GM19324 (cell line): ENCODE measurements around the gene DOP1A.

Source experiments
- ATAC-seq: cut with Tn5 transposase; IDR thresholded peaks from one replicate; pipeline ENCODE4 v1.9.1; 2021; ENCODE audit warnings: mild to moderate bottlenecking, moderate library complexity; ENCODE audit not compliant: unreplicated experiment, low FRiP score

The DOP1A gene

DNA sequence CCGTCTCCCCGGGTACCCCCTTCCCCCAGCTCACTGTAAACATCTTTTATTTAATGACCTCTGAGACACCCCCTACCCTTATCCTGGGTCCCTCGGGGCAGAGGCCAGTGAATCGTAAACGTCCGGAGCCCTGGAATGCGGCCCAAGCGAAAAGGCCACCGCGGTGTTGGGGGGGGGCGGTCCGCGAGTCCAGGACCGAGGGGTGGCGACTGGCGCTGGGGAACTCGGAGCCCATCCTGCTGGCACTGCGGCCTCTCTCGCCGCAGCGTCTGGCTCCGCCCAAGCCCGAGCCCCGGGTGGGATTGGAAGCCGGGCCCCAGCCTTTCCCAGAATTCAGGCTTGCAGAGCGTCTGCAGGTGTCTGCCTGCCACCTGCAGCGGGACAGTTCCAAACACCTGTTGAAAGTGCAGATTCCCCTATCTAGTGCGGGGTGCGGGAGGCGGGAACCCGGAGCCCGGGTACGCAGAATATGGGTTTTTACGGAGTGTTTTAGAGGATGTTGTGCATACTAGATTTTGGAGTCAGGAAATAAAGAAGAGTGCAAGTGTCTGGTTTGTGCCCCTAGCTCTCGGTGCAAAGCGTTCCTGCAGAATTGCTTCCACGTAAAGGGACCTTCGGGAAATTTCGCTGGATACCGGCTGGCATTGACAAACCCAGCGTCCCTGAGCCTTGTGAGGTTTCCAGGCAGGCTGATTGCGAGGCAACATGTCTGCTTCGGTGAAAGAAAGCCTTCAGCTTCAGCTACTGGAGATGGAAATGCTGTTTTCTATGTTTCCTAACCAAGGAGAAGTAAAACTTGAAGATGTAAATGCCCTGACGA, 126.5 kb downstream of the DOP1A start:
- ATAC-seq: peak; percentile 19

DNA sequence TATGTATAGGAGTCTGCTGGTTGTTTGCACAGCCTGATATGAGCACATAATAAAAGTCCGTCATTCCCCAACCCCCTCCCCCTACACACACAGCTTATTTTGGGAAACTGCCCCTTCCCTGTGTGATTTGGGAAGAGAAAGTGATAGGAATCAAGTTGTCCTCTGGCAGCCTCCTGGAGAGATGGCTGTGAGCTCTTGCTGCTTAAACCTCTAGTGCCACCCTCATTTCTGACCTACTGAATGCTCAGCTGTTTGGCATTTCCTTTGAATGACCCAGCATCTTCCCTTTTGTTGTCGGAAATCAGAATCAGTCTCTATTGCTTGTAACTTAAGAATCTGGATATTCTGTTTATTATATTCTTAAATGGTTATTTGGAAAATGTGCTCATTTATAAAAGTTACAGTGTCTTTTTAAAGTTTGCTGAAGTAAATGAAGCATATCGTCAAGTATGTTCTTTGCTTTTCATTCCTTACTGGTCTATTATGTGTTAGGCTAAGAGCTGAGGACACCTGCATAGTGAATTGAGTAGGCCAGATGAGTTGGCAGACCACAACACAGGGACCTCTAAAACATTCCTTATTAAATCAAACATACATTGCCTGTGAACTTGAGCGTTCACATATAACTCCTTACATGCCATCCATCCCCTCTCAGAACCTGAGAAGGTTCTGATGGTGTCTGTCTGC, 131.2 kb downstream of the DOP1A start:
- ATAC-seq: no peak

DNA sequence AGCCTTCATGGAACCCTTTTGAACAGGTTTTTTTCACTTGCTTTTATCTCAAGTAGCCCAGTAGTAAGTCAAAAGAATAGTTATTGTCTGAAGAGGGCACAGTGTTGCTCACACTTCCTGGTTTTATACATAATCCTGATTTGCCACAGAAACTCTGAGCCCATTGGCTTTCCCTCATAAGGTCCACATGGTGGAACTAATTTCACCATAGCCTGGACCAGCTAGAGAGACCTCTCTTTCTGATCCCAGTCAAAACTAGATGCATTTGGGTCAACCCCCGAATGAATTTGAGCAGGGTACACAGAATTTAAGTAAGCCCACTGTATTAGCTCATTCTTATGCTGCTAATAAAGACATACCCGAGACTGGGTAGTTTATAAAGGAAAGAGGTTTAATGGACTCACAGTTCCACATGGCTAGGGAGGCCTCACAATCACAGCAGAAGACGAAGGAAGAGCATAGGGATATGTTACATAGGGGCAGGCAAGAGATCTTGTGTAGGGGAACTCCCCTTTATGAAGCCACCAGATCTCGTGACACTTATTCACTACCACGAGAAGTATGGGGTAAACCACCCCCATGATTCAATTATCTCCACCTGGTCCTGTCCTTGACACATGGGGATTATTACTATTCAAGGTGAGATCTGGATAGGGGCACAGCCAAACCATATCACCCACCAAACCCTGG, 131.8 kb downstream of the DOP1A start:
- ATAC-seq: no peak

DNA sequence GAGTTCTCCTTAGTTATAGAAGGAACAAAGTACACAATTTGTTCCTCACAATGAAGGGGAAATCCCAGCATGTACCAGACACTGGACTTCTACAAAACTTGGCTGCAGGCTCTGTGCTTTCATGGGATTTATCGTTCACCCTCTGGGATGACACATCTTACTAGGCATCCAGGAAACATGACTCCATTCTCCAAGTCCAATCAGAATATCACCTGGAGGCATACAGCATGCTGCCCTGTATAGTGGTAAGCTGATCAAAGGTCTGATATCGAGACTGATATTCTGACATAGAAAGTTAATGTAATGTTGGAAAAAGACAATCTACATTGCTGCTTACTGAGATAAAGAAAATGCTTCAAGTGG, 132.4 kb downstream of the DOP1A start:
- ATAC-seq: no peak

DNA sequence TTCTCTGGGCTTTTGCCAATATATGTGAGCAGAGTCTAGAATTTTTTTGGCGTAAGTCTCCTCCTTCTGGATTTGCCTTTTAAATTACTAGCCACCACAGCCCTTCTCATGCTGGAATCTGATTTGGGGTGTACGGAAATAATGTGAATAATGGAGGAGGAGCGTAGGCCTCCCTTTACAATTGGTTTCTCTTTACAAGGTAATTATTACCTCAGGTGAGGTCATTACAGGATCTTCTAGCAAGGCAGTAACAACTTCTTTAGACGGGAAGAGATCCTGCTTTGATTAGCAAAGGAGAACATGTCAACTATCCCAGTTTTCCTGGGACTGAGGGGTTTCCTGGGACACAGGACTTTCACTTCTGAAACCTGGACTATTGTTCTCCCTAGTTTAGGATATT, 134.6 kb downstream of the DOP1A start:
- ATAC-seq: no peak

DNA sequence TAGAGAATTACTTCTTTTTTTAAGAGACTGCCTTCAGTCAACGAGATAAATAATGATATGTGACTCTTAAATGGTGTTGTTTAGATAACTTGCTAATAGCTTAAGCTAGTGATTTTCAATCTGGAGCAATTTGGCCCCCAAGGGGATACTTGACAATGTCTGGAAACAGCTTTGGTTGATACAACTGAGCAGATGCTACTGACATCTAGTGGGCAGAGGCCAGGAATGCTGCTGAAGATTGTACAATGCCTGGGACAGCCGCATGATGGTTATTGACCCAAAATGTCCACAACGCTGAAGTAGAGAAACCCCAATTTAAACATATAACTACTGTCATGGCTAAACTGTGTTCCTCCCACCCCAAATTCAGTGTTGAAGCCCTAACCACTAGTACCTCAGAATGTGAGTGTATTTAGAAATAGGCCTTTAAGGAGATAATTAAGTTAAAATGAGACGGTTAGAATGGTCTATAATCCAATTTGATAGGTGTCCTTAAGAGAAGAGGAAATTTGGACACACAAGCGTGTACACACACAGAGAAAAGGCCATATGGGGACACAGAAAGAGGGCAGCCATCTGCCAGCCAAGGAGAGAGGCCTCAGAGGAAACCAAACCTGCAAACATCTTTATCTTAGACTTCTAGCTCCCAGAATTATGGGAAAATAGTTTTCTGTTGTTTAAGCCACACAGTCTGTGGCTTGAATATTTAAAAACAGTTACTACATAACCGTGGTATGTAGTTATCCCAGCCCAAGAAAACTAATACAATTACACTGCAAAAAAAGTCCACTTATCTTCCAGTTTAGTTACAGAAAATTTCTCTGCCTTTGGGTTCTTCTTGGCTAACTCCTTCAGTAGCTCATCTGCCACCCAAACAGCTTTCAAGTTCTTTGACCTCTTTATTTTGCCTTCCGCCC, 147.9 kb downstream of the DOP1A start:
- peak; percentile 98 for ATAC-seq

DNA sequence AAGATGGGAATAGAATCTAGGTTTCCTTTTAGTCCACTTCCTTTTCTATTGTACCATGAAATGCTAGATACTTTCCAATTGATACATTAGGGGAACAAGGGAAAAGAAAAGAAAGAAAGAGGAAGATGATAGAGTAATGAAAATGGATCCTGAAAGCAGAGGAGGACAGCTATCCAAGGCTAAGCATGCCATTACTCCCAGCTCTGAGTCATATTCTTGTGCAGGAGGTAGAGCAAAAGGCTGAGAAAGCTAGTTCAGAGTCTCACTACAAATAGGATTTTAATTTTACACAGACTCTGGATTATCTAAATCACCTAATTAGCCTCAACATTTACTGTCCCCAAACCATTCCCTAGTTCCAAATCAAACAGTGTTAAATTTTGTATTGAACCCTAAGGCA, 149.3 kb downstream of the DOP1A start:
- no peak for ATAC-seq
